ENCODE data around the gene TXLNA.

GRCh38 chr1:32219022-32219421 is 39.5 kb downstream of the TXLNA start:
- TF ChIP-seq CTCF (IDR thresholded peaks at IDR 0.05; ENCODE audit: low read depth, low read length, poor library complexity, severe bottlenecking) (no peak), EZH2phosphoT487 (IDR thresholded peaks at IDR 0.05; ENCODE audit: borderline replicate concordance, low read length) (no peak)

All from DOHH2 (cell line).